Suprapubic skin (tissue), 4 donors: ENCODE data around the gene LSM14A. TPM values are rescaled to one million over a fixed set of nuclear protein-coding genes. Genes with fewer than 3 reads are reported as not detected.

Source experiments
- DNase-seq, 2 donors: peaks; one replicate each; pipeline ENCODE4 v3.0.0-alpha.2; 2019; ENCODE audit warnings: low spot score in 2 of 2
- H3K27ac ChIP-seq: fragments of 200-600 bp; sonication (generic); one replicate; pipeline ENCODE4 v1.5.1; 2019
- H3K27me3 ChIP-seq: fragments of 200-600 bp; sonication (generic); one replicate; pipeline ENCODE4 v1.5.1; 2019
- H3K36me3 ChIP-seq: fragments of 200-600 bp; sonication (generic); one replicate; pipeline ENCODE4 v1.5.1; 2019
- H3K4me1 ChIP-seq: fragments of 200-600 bp; sonication (generic); one replicate; pipeline ENCODE4 v1.5.1; 2019
- H3K4me3 ChIP-seq: fragments of 200-600 bp; sonication (generic); one replicate; pipeline ENCODE4 v1.5.1; 2019; ENCODE audit warnings: mild to moderate bottlenecking
- H3K9me3 ChIP-seq: fragments of 200-600 bp; sonication (generic); one replicate; pipeline ENCODE4 v1.5.1; 2019
- EP300 ChIP-seq: sonication (generic); formaldehyde crosslinking; IDR thresholded peaks from one replicate; pipeline ENCODE4 v1.6.1; 2017; ENCODE audit warnings: antibody characterized with exemption
- POLR2A ChIP-seq, 2 donors: fragments of 450-650 bp; IDR thresholded peaks; one replicate each; pipeline ENCODE4 v1.6.1; 2017; ENCODE audit warnings: antibody characterized with exemption in 2 of 2, mild to moderate bottlenecking in 2 of 2, moderate library complexity in 2 of 2
- POLR2AphosphoS5 ChIP-seq, 3 donors: sonication (generic); formaldehyde crosslinking; IDR thresholded peaks; one replicate each; pipeline ENCODE4 v1.6.1; 2017; ENCODE audit warnings: antibody characterized with exemption in 3 of 3
- WGBS: methylation state at CpG from one replicate; pipeline ENCODE4 v1.1.5; 2018; 5-methylcytosine and 5-hydroxymethylcytosine counted together
- total RNA-seq, 4 donors: library from RNA; depleted of rRNA; stranded (reverse); fragments of >200 nt; gene quantifications; one replicate each; pipeline ENCODE4 v1.1.0, GENCODE V29; 2016
- TF ChIP-seq, protein P1 (sequence below), 2 donors: fragments of 200-600 bp in 1 of 2; fragments of 450-650 bp in 1 of 2; sonication (generic) in 1 of 2; IDR thresholded peaks; one replicate each; pipeline ENCODE4 v1.5.1; 2016 to 2019; ENCODE audit warnings: antibody characterized with exemption in 2 of 2, mild to moderate bottlenecking in 1 of 2, moderate library complexity in 1 of 2

The LSM14A gene
- total RNA-seq, 4 donors from 2014 or later = 107 to 156 (median 116) TPM

DNA sequence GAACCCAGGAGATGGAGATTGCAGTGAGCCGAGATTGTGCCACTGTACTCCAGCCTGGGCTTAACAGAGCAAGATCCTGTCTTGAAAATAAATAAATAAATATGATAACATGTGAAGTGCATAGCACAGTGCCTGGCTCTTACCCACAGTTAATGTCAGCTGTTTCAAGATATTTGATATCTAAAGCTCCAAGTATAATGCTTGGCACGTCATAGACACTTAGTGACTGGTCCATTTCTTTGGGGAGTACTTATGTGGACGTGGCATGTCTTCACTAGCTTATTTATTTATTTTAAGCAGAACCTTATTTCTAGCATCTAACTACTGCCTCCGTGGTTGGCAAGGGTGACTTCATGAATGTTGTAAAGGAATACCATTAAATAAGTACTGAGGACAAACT, 100.8 kb downstream of the LSM14A start:
- no peak overlapping the region for H3K27ac ChIP-seq
- 83% methylated on average over 4 of the region's 4 CpGs for WGBS
- H3K36me3 ChIP-seq = no peaks in the 10 kb centered on the region
- no peak for TF ChIP-seq EP300
- no peak for TF ChIP-seq POLR2A (IDR thresholded peaks at IDR 0.05)
- no peak for TF ChIP-seq POLR2AphosphoS5 (IDR thresholded peaks at IDR 0.05)
- TF ChIP-seq, protein P1, sequence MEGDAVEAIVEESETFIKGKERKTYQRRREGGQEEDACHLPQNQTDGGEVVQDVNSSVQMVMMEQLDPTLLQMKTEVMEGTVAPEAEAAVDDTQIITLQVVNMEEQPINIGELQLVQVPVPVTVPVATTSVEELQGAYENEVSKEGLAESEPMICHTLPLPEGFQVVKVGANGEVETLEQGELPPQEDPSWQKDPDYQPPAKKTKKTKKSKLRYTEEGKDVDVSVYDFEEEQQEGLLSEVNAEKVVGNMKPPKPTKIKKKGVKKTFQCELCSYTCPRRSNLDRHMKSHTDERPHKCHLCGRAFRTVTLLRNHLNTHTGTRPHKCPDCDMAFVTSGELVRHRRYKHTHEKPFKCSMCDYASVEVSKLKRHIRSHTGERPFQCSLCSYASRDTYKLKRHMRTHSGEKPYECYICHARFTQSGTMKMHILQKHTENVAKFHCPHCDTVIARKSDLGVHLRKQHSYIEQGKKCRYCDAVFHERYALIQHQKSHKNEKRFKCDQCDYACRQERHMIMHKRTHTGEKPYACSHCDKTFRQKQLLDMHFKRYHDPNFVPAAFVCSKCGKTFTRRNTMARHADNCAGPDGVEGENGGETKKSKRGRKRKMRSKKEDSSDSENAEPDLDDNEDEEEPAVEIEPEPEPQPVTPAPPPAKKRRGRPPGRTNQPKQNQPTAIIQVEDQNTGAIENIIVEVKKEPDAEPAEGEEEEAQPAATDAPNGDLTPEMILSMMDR (IDR thresholded peaks at IDR 0.05) = no peak
- H3K27me3 ChIP-seq = no peaks in the 10 kb centered on the region
- peak in 1 of 2 donors; percentile 0 for DNase-seq
- H3K9me3 ChIP-seq = no peaks in the 10 kb centered on the region
- H3K4me3 ChIP-seq = no peak overlapping the region
- peaks cover 45% of the 10 kb centered on the region for H3K4me1 ChIP-seq

DNA sequence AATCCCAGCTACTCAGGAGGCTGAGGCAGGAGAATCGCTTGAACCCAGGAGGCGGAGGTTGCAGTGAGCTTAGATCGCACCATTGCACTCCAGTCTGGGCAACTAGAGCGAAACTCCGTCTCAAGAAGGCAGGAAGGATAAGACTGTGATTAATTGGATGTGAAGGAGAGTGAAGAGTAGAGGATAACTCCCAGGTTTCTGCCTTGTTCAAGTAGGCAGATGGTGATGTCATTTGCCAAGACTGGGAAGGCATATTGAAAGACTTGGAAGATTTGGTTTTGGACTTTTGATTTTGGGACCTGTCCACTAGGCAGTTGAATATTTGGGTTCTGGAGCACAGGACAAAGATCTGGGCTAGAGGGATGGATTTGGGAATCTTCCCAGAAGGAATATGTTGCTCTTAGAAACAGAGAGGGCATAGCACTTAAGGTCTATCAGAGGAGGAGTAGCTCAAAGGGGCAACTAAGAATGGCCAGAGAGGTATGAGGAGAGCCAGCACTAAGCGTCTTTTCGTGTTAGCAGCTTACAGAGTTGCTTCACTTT, 102.1 kb downstream of the LSM14A start:
- peaks cover 34% of the 10 kb centered on the region for H3K4me1 ChIP-seq
- H3K4me3 ChIP-seq = no peak overlapping the region
- no peak for DNase-seq
- no peaks in the 10 kb centered on the region for H3K36me3 ChIP-seq
- TF ChIP-seq EP300 = no peak
- no peak for TF ChIP-seq POLR2A (IDR thresholded peaks at IDR 0.05)
- no peak for TF ChIP-seq POLR2AphosphoS5 (IDR thresholded peaks at IDR 0.05)
- TF ChIP-seq, protein P1 (IDR thresholded peaks at IDR 0.05) = no peak
- H3K9me3 ChIP-seq = no peaks in the 10 kb centered on the region
- H3K27me3 ChIP-seq = no peaks in the 10 kb centered on the region
- 83% methylated on average over 7 of the region's 7 CpGs for WGBS
- peak overlapping the region; percentile 45 for H3K27ac ChIP-seq

DNA sequence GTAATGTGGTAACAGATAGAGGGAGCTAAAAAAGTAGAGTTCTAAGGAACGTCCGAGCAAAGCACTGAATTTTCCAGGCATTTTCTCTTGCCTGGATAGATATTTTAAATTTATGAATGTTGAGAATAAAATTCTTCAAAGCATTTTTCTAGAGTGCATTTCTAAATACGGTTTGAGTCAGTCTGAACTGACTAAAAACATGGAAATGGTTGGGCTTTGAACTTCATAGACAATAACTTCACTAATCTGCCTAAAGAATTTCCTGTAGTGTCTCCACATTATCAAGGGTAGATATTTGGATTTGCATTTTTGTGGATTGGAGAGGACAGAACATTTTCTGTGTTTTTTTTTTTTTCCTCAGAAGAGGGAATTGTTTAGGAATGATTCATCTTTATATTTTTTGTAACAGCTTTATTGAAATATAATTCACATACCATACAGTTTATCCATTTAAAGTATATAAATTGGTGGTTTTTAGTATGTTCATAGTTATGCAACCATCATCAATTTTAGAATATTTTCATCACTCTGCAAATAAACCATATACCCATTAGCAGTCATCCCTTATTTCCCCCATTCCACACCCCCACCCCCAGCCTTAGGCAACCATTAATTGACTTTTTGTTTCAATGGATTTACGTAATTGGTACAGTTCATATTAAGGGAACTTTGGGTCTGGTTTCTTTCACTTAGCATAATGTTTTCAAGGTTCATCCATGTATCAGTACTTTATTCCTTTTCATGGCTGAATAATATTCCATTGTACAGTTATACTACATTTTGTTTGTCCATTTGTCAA, 102.7 kb downstream of the LSM14A start:
- Histone ChIP-seq H3K4me3 (no peak overlapping the region), H3K27ac (peak overlapping the region; percentile 45), H3K27me3 (no peaks in the 10 kb centered on the region), H3K36me3 (no peaks in the 10 kb centered on the region), H3K9me3 (no peaks in the 10 kb centered on the region), H3K4me1 (peaks cover 28% of the 10 kb centered on the region)
- TF ChIP-seq POLR2A (IDR thresholded peaks at IDR 0.05) (no peak), POLR2AphosphoS5 (IDR thresholded peaks at IDR 0.05) (no peak), EP300 (no peak)
- TF ChIP-seq, protein P1 (IDR thresholded peaks at IDR 0.05) = no peak
- WGBS = 54% methylated on average over 4 of the region's 4 CpGs
- no peak for DNase-seq

DNA sequence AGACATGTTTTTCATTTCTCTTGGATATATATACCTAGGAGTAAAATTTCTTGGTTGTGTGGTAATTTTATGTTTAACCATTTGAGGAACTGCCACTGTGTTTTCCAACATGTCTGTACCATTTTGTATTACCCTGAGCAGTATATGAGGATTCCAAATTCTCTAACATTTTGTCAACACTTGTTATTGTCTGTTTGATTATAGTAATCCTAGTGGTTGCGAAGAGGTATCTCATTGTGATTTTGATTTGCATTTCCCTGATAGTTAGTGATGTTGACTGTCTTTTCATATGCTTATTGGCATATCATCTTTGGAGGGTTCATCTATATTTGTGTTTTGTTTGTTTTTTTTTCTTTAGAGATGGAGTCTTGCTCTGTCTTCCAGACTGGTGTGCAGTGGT, 103.4 kb downstream of the LSM14A start:
- no peak for DNase-seq
- peaks cover 24% of the 10 kb centered on the region for H3K4me1 ChIP-seq
- no peaks in the 10 kb centered on the region for H3K36me3 ChIP-seq
- H3K27me3 ChIP-seq = no peaks in the 10 kb centered on the region
- H3K9me3 ChIP-seq = no peaks in the 10 kb centered on the region
- TF ChIP-seq, protein P1 (IDR thresholded peaks at IDR 0.05) = no peak
- TF ChIP-seq EP300 = no peak
- TF ChIP-seq POLR2AphosphoS5 (IDR thresholded peaks at IDR 0.05) = no peak
- no peak for TF ChIP-seq POLR2A (IDR thresholded peaks at IDR 0.05)
- no peak overlapping the region for H3K27ac ChIP-seq
- H3K4me3 ChIP-seq = no peak overlapping the region
- 97% methylated on average over 1 of the region's 1 CpG for WGBS

DNA sequence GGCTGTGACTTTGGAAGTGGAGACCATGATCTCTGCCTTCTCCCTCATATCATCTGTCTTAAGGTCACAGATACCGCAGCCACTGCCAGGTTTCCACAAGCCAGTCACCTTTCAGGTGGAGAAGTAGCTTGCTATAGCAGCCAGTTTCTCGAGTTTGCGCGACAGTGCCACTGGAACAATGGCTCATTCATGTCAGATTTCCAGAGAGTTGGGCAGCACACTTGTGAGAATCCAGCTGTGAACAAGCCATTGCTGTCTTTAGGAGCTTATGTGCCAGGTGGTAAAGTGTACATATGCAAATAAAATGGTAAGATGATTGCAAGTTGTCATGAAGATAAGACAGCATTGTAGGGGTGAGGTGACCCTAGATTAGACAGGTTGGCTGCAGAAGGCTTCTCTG, 104.3 kb downstream of the LSM14A start:
- DNase-seq = no peak
- 73% methylated on average over 4 of the region's 4 CpGs for WGBS
- Histone ChIP-seq H3K27ac (no peak overlapping the region), H3K9me3 (no peaks in the 10 kb centered on the region), H3K4me1 (peaks cover 22% of the 10 kb centered on the region), H3K27me3 (no peaks in the 10 kb centered on the region), H3K36me3 (no peaks in the 10 kb centered on the region), H3K4me3 (no peak overlapping the region)
- no peak for TF ChIP-seq POLR2A (IDR thresholded peaks at IDR 0.05)
- TF ChIP-seq EP300 = no peak
- no peak for TF ChIP-seq POLR2AphosphoS5 (IDR thresholded peaks at IDR 0.05)
- TF ChIP-seq, protein P1 (IDR thresholded peaks at IDR 0.05) = no peak
